HepG2 (cell line): Measurements from ENCODE around the gene KDELR3. TPM values are rescaled to one million over a fixed set of nuclear protein-coding genes. Genes with fewer than 3 reads are reported as not detected.

Source experiments
- ADNP ChIP-seq: sonication (generic); formaldehyde crosslinking; IDR thresholded peaks from 2 replicates; pipeline ENCODE4 v1.4.0; 2020; ENCODE audit warnings: missing genetic modification reagents
- ATF7-NPFF ChIP-seq: sonication (generic); formaldehyde crosslinking; IDR thresholded peaks from 2 replicates; pipeline ENCODE4 v1.8.1; 2023; ENCODE audit warnings: mild to moderate bottlenecking, low read depth, missing genetic modification reagents, moderate library complexity
- ETV6 ChIP-seq: sonication (generic); formaldehyde crosslinking; conservative IDR thresholded peaks from 2 replicates; pipeline ENCODE4 v1.4.0; 2020; ENCODE audit warnings: missing genetic modification reagents
- MED8 ChIP-seq: sonication (generic); formaldehyde crosslinking; IDR thresholded peaks from 2 replicates; pipeline ENCODE4 v1.8.1; 2023; ENCODE audit warnings: mild to moderate bottlenecking, missing genetic modification reagents; ENCODE audit not compliant: insufficient replicate concordance
- PAF1 ChIP-seq: IDR thresholded peaks from 2 replicates; pipeline ENCODE4 v1.6.1; 2016; ENCODE audit warnings: missing genetic modification reagents, missing compliant biosample characterization
- PHF21A ChIP-seq: sonication (generic); formaldehyde crosslinking; IDR thresholded peaks from 2 replicates; pipeline ENCODE4 v1.5.0; 2020; ENCODE audit warnings: mild to moderate bottlenecking, missing genetic modification reagents
- PRPF4 ChIP-seq: fragments of 200-400 bp; formaldehyde crosslinking; IDR thresholded peaks from 2 replicates; pipeline ENCODE4 v1.6.1; 2016; ENCODE audit warnings: low read length, low read depth; ENCODE audit not compliant: poor library complexity, severe bottlenecking
- RBAK ChIP-seq: sonication (generic); formaldehyde crosslinking; IDR thresholded peaks from 2 replicates; pipeline ENCODE4 v1.5.1; 2020; ENCODE audit warnings: mild to moderate bottlenecking, missing genetic modification reagents
- SSRP1 ChIP-seq: IDR thresholded peaks from 2 replicates; pipeline ENCODE4 v1.6.1; 2016; ENCODE audit warnings: control low read depth
- ZNF772 ChIP-seq: sonication (generic); formaldehyde crosslinking; IDR thresholded peaks from 2 replicates; pipeline ENCODE4 v1.5.0; 2020; ENCODE audit warnings: mild to moderate bottlenecking, missing genetic modification reagents
- ZSCAN21 ChIP-seq: sonication (generic); formaldehyde crosslinking; IDR thresholded peaks from 2 replicates; pipeline ENCODE4 v1.8.0; 2022; ENCODE audit warnings: mild to moderate bottlenecking, missing genetic modification reagents, moderate library complexity, borderline replicate concordance
- polyA plus RNA-seq, 8 experiments: library from polyadenylated mRNA; depleted of rRNA in 3 of 8; stranded (reverse) in 7 of 8; unstranded in 1 of 8; fragments of >200 nt; fragmentation: Illumina TruSeq in 4 of 8; extraction: Trizol in 4 of 8; gene quantifications; 2 replicates each; pipeline versions ENCODE4 v1.2.1 to v1.2.3, GENCODE V29; 2011 to 2016; ENCODE audit warnings: low read depth in 4 of 8, missing spikeins in 1 of 8, mixed read lengths in 1 of 8; ENCODE audit not compliant: insufficient read depth in 1 of 8
- total RNA-seq, 5 experiments: library from RNA; depleted of rRNA; stranded (reverse); fragments of >200 nt; fragmentation: Illumina TruSeq; extraction: Trizol; gene quantifications; 2 replicates each; pipeline ENCODE4 v1.2.3, GENCODE V29; 2016; ENCODE audit warnings: low read depth in 1 of 5
- TF ChIP-seq, protein P1 (sequence below): sonication (generic); IDR thresholded peaks from 2 replicates; pipeline ENCODE4 v1.6.1; 2016; ENCODE audit warnings: low read depth, borderline replicate concordance
- TF ChIP-seq, protein P2 (sequence below), 2 experiments: sonication (generic) in 1 of 2; formaldehyde crosslinking in 1 of 2; IDR thresholded peaks; 2 replicates each; pipeline versions ENCODE4 v1.6.1 to v1.9.0; 2014 to 2022; ENCODE audit warnings: antibody characterized with exemption in 1 of 2, borderline replicate concordance in 1 of 2, inconsistent platforms in 1 of 2, low read depth in 1 of 2, missing genetic modification reagents in 1 of 2
- TF ChIP-seq, protein P3 (sequence below): sonication (generic); formaldehyde crosslinking; IDR thresholded peaks from 2 replicates; pipeline ENCODE4 v1.4.0; 2020; ENCODE audit warnings: missing genetic modification reagents, borderline replicate concordance
- TF ChIP-seq, protein P4 (sequence below): IDR thresholded peaks from 2 replicates; pipeline ENCODE4 v1.6.1; 2016; ENCODE audit warnings: missing genetic modification reagents, missing compliant biosample characterization
- TF ChIP-seq, protein P5 (sequence below): sonication (generic); formaldehyde crosslinking; conservative IDR thresholded peaks from 2 replicates; pipeline ENCODE4 v1.4.0; 2020; ENCODE audit warnings: missing genetic modification reagents

Gene KDELR3
- total and polyA plus RNA-seq, 2 of the 13 experiments (the other 11 are each of a cell fraction or from before 2014, with no cell fraction given) = 24.2 to 65.7 TPM

DNA sequence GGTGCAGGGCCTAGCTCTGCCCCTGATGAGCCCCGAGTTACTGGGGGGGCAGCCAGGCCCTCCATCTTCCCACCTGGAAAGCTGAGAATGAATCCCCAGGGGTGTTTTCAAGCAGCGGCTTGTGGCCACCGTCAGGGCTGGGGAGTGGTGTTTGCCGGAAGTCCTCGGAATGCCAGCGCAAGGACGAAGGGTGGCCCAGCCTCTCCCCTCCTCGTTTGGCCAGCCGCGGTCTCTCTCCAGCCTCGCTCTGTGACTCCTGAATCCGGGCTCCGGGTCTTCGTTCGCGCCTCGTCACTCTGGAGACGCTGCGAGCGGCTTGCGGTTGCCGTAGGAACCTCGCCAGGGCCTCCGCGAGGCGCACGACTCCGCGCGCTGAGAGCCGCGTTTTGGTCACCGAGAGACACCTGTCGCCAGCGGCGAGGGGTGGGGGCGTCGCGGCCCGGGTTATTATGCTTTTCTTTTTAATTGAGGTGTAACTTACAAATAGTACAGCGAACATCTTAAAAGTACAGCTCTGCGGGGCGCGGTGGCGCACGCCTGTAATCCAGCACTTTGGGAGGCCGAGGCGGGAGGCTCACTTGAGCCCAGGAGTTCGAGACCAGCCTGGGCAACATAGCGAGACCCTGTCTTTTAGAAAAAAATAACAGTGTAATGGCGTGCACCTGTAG is 6.3 kb upstream of the KDELR3 start (continued):
- TF ChIP-seq ZNF772 (CRISPR knock-in tag) (no peak), RBAK (CRISPR knock-in tag) (no peak), PRPF4 (no peak), PAF1 (no peak), ADNP (CRISPR knock-in tag) (0 out of 2 replicates have a peak, but pooled peaks have one; percentile 15), PHF21A (no peak; the same call in 1 of the 2 replicates), ETV6 (no peak), MED8 (CRISPR knock-in tag) (no peak), ZSCAN21 (CRISPR knock-in tag) (peak; percentile 67; the same call in 1 of the 2 replicates), SSRP1 (no peak), ATF7-NPFF (no peak)
- TF ChIP-seq, protein P1, sequence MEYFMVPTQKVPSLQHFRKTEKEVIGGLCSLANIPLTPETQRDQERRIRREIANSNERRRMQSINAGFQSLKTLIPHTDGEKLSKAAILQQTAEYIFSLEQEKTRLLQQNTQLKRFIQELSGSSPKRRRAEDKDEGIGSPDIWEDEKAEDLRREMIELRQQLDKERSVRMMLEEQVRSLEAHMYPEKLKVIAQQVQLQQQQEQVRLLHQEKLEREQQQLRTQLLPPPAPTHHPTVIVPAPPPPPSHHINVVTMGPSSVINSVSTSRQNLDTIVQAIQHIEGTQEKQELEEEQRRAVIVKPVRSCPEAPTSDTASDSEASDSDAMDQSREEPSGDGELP = 0 out of 2 replicates have a peak, but pooled peaks have one; percentile 36
- TF ChIP-seq, protein P2, sequence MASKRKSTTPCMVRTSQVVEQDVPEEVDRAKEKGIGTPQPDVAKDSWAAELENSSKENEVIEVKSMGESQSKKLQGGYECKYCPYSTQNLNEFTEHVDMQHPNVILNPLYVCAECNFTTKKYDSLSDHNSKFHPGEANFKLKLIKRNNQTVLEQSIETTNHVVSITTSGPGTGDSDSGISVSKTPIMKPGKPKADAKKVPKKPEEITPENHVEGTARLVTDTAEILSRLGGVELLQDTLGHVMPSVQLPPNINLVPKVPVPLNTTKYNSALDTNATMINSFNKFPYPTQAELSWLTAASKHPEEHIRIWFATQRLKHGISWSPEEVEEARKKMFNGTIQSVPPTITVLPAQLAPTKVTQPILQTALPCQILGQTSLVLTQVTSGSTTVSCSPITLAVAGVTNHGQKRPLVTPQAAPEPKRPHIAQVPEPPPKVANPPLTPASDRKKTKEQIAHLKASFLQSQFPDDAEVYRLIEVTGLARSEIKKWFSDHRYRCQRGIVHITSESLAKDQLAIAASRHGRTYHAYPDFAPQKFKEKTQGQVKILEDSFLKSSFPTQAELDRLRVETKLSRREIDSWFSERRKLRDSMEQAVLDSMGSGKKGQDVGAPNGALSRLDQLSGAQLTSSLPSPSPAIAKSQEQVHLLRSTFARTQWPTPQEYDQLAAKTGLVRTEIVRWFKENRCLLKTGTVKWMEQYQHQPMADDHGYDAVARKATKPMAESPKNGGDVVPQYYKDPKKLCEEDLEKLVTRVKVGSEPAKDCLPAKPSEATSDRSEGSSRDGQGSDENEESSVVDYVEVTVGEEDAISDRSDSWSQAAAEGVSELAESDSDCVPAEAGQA (IDR thresholded peaks at IDR 0.05; ENCODE audit: low read depth) = no peak
- TF ChIP-seq, protein P2 (CRISPR knock-in tag; IDR thresholded peaks at IDR 0.05; ENCODE audit: borderline replicate concordance) = no peak
- TF ChIP-seq, protein P3, sequence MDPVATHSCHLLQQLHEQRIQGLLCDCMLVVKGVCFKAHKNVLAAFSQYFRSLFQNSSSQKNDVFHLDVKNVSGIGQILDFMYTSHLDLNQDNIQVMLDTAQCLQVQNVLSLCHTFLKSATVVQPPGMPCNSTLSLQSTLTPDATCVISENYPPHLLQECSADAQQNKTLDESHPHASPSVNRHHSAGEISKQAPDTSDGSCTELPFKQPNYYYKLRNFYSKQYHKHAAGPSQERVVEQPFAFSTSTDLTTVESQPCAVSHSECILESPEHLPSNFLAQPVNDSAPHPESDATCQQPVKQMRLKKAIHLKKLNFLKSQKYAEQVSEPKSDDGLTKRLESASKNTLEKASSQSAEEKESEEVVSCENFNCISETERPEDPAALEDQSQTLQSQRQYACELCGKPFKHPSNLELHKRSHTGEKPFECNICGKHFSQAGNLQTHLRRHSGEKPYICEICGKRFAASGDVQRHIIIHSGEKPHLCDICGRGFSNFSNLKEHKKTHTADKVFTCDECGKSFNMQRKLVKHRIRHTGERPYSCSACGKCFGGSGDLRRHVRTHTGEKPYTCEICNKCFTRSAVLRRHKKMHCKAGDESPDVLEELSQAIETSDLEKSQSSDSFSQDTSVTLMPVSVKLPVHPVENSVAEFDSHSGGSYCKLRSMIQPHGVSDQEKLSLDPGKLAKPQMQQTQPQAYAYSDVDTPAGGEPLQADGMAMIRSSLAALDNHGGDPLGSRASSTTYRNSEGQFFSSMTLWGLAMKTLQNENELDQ = no peak
- TF ChIP-seq, protein P4, sequence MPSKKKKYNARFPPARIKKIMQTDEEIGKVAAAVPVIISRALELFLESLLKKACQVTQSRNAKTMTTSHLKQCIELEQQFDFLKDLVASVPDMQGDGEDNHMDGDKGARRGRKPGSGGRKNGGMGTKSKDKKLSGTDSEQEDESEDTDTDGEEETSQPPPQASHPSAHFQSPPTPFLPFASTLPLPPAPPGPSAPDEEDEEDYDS (CRISPR knock-in tag) = no peak
- TF ChIP-seq, protein P5, sequence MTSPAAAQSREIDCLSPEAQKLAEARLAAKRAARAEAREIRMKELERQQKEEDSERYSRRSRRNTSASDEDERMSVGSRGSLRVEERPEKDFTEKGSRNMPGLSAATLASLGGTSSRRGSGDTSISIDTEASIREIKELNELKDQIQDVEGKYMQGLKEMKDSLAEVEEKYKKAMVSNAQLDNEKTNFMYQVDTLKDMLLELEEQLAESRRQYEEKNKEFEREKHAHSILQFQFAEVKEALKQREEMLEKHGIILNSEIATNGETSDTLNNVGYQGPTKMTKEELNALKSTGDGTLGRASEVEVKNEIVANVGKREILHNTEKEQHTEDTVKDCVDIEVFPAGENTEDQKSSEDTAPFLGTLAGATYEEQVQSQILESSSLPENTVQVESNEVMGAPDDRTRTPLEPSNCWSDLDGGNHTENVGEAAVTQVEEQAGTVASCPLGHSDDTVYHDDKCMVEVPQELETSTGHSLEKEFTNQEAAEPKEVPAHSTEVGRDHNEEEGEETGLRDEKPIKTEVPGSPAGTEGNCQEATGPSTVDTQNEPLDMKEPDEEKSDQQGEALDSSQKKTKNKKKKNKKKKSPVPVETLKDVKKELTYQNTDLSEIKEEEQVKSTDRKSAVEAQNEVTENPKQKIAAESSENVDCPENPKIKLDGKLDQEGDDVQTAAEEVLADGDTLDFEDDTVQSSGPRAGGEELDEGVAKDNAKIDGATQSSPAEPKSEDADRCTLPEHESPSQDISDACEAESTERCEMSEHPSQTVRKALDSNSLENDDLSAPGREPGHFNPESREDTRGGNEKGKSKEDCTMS = no peak
